H1 (cell line): ENCODE results near the gene DNAJB11. TPM values are rescaled to one million over a fixed set of nuclear protein-coding genes. Genes with fewer than 3 reads are reported as not detected.

Experiments used
- CTCF ChIA-PET: fragments of 300-600 bp; sonication (Branson Sonifier 250); formaldehyde crosslinking; loops from one replicate; lab custom pipeline; 2021; ENCODE audit not compliant: partially characterized antibody; lab: Charles Lee
- POLR2A ChIA-PET: fragments of 300-600 bp; sonication (Branson Sonifier 250); formaldehyde crosslinking; loops from one replicate; lab custom pipeline; 2021; ENCODE audit warnings: inconsistent platforms; ENCODE audit not compliant: partially characterized antibody; lab: Charles Lee
- DNase-seq, 2 experiments: peaks; one replicate each; pipeline versions ENCODE4 v3.0.0 to v3.0.0-alpha.2; 2010 to 2022; ENCODE audit warnings: low spot score in 2 of 2, low read depth in 1 of 2, mixed read lengths in 1 of 2
- FAIRE-seq: peaks from 2 replicates; lab custom pipeline; 2011; peaks lifted over from hg19 to GRCh38; lab: Jason Lieb, UNC
- H2AFZ ChIP-seq: 2 replicates; pipeline ENCODE4 v1.8.1; 2012; ENCODE audit warnings: low read length, inconsistent platforms
- H2AK5ac ChIP-seq: 2 replicates; pipeline ENCODE4 v1.6.1; 2013; ENCODE audit warnings: low read depth, low read length
- H2BK120ac ChIP-seq: replicated peaks from 2 replicates; pipeline ENCODE3; 2013; ENCODE audit warnings: low read depth, low read length, inconsistent platforms
- H2BK12ac ChIP-seq: 2 replicates; pipeline ENCODE4 v1.6.1; 2013; ENCODE audit warnings: low read depth, low read length
- H2BK15ac ChIP-seq: 2 replicates; pipeline ENCODE4 v1.6.1; 2013; ENCODE audit warnings: low read length
- H2BK20ac ChIP-seq: 2 replicates; pipeline ENCODE4 v1.6.1; 2013; ENCODE audit warnings: low read length
- H2BK5ac ChIP-seq: 2 replicates; pipeline ENCODE4 v1.6.1; 2013; ENCODE audit warnings: low read depth, low read length
- H3K14ac ChIP-seq: 2 replicates; pipeline ENCODE4 v1.6.1; 2013; ENCODE audit warnings: inconsistent platforms; ENCODE audit not compliant: insufficient read length
- H3K18ac ChIP-seq: 2 replicates; pipeline ENCODE4 v1.6.1; 2013; ENCODE audit warnings: low read length; ENCODE audit errors: extremely low read depth
- H3K23ac ChIP-seq: 2 replicates; pipeline ENCODE4 v1.6.1; 2013; ENCODE audit warnings: inconsistent platforms; ENCODE audit not compliant: insufficient read length
- H3K23me2 ChIP-seq: 2 replicates; pipeline ENCODE4 v1.6.1; 2013; ENCODE audit warnings: low read depth, low read length
- H3K27ac ChIP-seq: 2 replicates; pipeline ENCODE4 v1.6.1; 2011; ENCODE audit warnings: low read depth, low read length, inconsistent platforms
- H3K27me3 ChIP-seq, 4 experiments: replicated peaks in 1 of 4; 1 replicate in 1 of 4; 2 replicates in 3 of 4; pipeline versions ENCODE4 v1.6.1 to v1.8.1; 2011 to 2013; ENCODE audit warnings: low read length in 3 of 4, mild to moderate bottlenecking in 3 of 4, inconsistent platforms in 2 of 4, mixed read lengths in 2 of 4, moderate library complexity in 1 of 4; ENCODE audit not compliant: control insufficient read depth in 3 of 4, insufficient read depth in 3 of 4; ENCODE audit errors: extremely low read depth in 1 of 4
- H3K36me3 ChIP-seq, 4 experiments: 2 replicates each; pipeline versions ENCODE4 v1.6.1 to v1.8.1; 2011 to 2013; ENCODE audit warnings: mild to moderate bottlenecking in 4 of 4, low read length in 3 of 4, moderate library complexity in 2 of 4, control low read depth in 1 of 4, inconsistent platforms in 1 of 4; ENCODE audit not compliant: insufficient read depth in 4 of 4, control insufficient read depth in 2 of 4
- H3K4ac ChIP-seq: replicated peaks from 2 replicates; pipeline ENCODE3; 2013; ENCODE audit warnings: low read length, low read depth, mixed read lengths, inconsistent platforms; ENCODE audit not compliant: insufficient read length
- H3K4me1 ChIP-seq, 4 experiments: replicated peaks in 1 of 4; 1 replicate in 1 of 4; 2 replicates in 3 of 4; pipeline versions ENCODE4 v1.6.1 to v1.8.1; 2011 to 2013; ENCODE audit warnings: low read length in 3 of 4, inconsistent platforms in 2 of 4, mixed read lengths in 1 of 4; ENCODE audit not compliant: insufficient read depth in 4 of 4, control insufficient read depth in 3 of 4
- H3K4me2 ChIP-seq, 2 experiments: 2 replicates each; pipeline versions ENCODE4 v1.6.1 to v1.8.1; 2011 to 2013; ENCODE audit warnings: low read depth in 2 of 2, low read length in 2 of 2, control low read depth in 1 of 2, inconsistent platforms in 1 of 2, mild to moderate bottlenecking in 1 of 2; ENCODE audit not compliant: insufficient read depth in 1 of 2
- H3K4me3 ChIP-seq, 4 experiments: fragments of 200-600, 300-600 bp in 1 of 4; sonication (generic), shearing (Covaris generic), sonication (Bioruptor Twin) in 1 of 4; 2 replicates each; pipeline versions ENCODE4 v1.5.1 to v1.8.1; 2011 to 2016; ENCODE audit warnings: low read length in 4 of 4, low read depth in 3 of 4, control low read depth in 2 of 4, inconsistent platforms in 2 of 4, mild to moderate bottlenecking in 2 of 4, mixed read lengths in 1 of 4, moderate library complexity in 1 of 4; ENCODE audit not compliant: insufficient read depth in 2 of 4; ENCODE audit errors: extremely low read depth in 1 of 4
- H3K56ac ChIP-seq: replicated peaks from 2 replicates; pipeline ENCODE3; 2013; ENCODE audit warnings: low read depth, mild to moderate bottlenecking, mixed read lengths, low read length, inconsistent platforms; ENCODE audit not compliant: insufficient read length
- H3K79me1 ChIP-seq: 2 replicates; pipeline ENCODE4 v1.6.1; 2013; ENCODE audit warnings: low read depth, low read length, control low read depth
- H3K79me2 ChIP-seq, 2 experiments: 2 replicates each; pipeline versions ENCODE4 v1.6.1 to v1.8.1; 2012 to 2013; ENCODE audit warnings: low read length in 2 of 2, mild to moderate bottlenecking in 2 of 2, inconsistent platforms in 1 of 2; ENCODE audit not compliant: insufficient read depth in 2 of 2, control insufficient read depth in 1 of 2
- H3K9ac ChIP-seq, 4 experiments: replicated peaks in 1 of 4; 1 replicate in 1 of 4; 2 replicates in 3 of 4; pipeline versions ENCODE4 v1.6.1 to v1.8.1; 2011 to 2013; ENCODE audit warnings: low read depth in 3 of 4, low read length in 3 of 4, control low read depth in 2 of 4, mild to moderate bottlenecking in 2 of 4, moderate library complexity in 2 of 4, inconsistent platforms in 1 of 4; ENCODE audit errors: extremely low read depth in 1 of 4
- H3K9me3 ChIP-seq, 2 experiments: 2 replicates each; pipeline versions ENCODE4 v1.6.1 to v1.8.1; 2012 to 2013; ENCODE audit warnings: mild to moderate bottlenecking in 2 of 2, moderate library complexity in 2 of 2, control low read depth in 1 of 2, inconsistent platforms in 1 of 2, low read depth in 1 of 2, low read length in 1 of 2, mixed read lengths in 1 of 2; ENCODE audit not compliant: insufficient read depth in 2 of 2
- H4K20me1 ChIP-seq, 2 experiments: replicated peaks in 1 of 2; 2 replicates each; pipeline versions ENCODE3 to v1.8.1; 2011 to 2013; ENCODE audit warnings: inconsistent platforms in 2 of 2, low read length in 2 of 2, mild to moderate bottlenecking in 1 of 2; ENCODE audit not compliant: insufficient read depth in 2 of 2, control insufficient read depth in 1 of 2
- H4K5ac ChIP-seq: 2 replicates; pipeline ENCODE4 v1.6.1; 2013; ENCODE audit warnings: low read length, low read depth, mixed read lengths, inconsistent platforms; ENCODE audit not compliant: insufficient read length
- H4K8ac ChIP-seq: 2 replicates; pipeline ENCODE4 v1.8.0; 2013; ENCODE audit warnings: mild to moderate bottlenecking, moderate library complexity, low read length, inconsistent platforms; ENCODE audit not compliant: insufficient read depth; ENCODE audit errors: extremely low read depth
- H4K91ac ChIP-seq: replicated peaks from 2 replicates; pipeline ENCODE3; 2013; ENCODE audit warnings: low read length, mixed read lengths, inconsistent platforms; ENCODE audit not compliant: insufficient read length
- BACH1 ChIP-seq: IDR thresholded peaks from 2 replicates; pipeline ENCODE4 v1.6.1; 2012; ENCODE audit warnings: low read length, improper control_type of control experiment
- CBX5 ChIP-seq: fragments of 300-800, 300-1000 bp; sonication (generic); IDR thresholded peaks from 2 replicates; pipeline ENCODE4 v1.7.1; 2016; ENCODE audit warnings: antibody characterized with exemption, low read length, low read depth
- CBX8 ChIP-seq: fragments of 300-800, 300-1000 bp; sonication (generic); IDR thresholded peaks from 2 replicates; pipeline ENCODE4 v1.7.1; 2016; ENCODE audit warnings: low read depth, low read length, borderline replicate concordance
- CEBPB ChIP-seq: IDR thresholded peaks from 2 replicates; pipeline ENCODE4 v1.6.1; 2012; ENCODE audit warnings: low read depth, low read length
- GABPA ChIP-seq: IDR thresholded peaks from 2 replicates; pipeline ENCODE4 v1.6.1; 2011; ENCODE audit warnings: mild to moderate bottlenecking, low read length, moderate library complexity, borderline replicate concordance; ENCODE audit not compliant: insufficient read depth
- JUN ChIP-seq: IDR thresholded peaks from 2 replicates; pipeline ENCODE4 v1.6.1; 2011; ENCODE audit warnings: low read depth, mild to moderate bottlenecking, improper control_type of control experiment, low read length
- MAFK ChIP-seq: IDR thresholded peaks from 2 replicates; pipeline ENCODE4 v1.6.1; 2012; ENCODE audit warnings: low read depth, mild to moderate bottlenecking, improper control_type of control experiment, low read length
- RNF2 ChIP-seq: fragments of 200-900, 300-1000 bp; sonication (generic); IDR thresholded peaks from 2 replicates; pipeline ENCODE4 v1.7.1; 2016; ENCODE audit warnings: borderline replicate concordance, low read depth, mild to moderate bottlenecking, antibody characterized with exemption, low read length; ENCODE audit not compliant: poor library complexity, severe bottlenecking; ENCODE audit errors: missing control alignments
- SIX5 ChIP-seq: IDR thresholded peaks from 2 replicates; pipeline ENCODE4 v1.6.1; 2011; ENCODE audit warnings: mild to moderate bottlenecking, low read depth, low read length
- SRF ChIP-seq: IDR thresholded peaks from 2 replicates; pipeline ENCODE4 v1.6.1; 2011; ENCODE audit warnings: mild to moderate bottlenecking, low read depth, low read length, moderate library complexity
- WGBS, 2 experiments: shearing (Covaris generic) in 1 of 2; methylation state at CpG; one replicate each; pipeline versions ENCODE4 v1.1.6 to v1.1.7; 2013 to 2015; ENCODE audit warnings: low lambda C conversion rate in 2 of 2, mixed read lengths in 2 of 2, inconsistent platforms in 1 of 2, low coverage in 1 of 2, missing lambda C conversion rate in 1 of 2; ENCODE audit not compliant: insufficient replicate concordance in 2 of 2, insufficient coverage in 1 of 2, insufficient read length in 1 of 2; ENCODE audit errors: extremely low coverage in 1 of 2, missing lambda C conversion rate in 1 of 2; 5-methylcytosine and 5-hydroxymethylcytosine counted together
- polyA plus RNA-seq, 7 experiments: library from polyadenylated mRNA; depleted of rRNA in 3 of 7; stranded (reverse) in 5 of 7; unstranded in 2 of 7; fragments of >200 nt in 5 of 7; fragments of 200-250 nt in 2 of 7; gene quantifications; 1 replicate in 5 of 7; 2 replicates in 1 of 7; 4 replicates in 1 of 7; pipeline versions ENCODE4 v1.2.1 to v1.2.3, GENCODE V29; 2011 to 2013; ENCODE audit warnings: missing spikeins in 2 of 7, mixed read lengths in 2 of 7
- total RNA-seq: library from RNA; stranded (reverse); fragmentation: NEBNext Ultra II Directional; extraction: Animal tissue kit (Norgen Biotek cat#: 25700); gene quantifications from 2 replicates; pipeline ENCODE4 v1.2.1, GENCODE V29; 2021
- TF ChIP-seq, protein P1 (sequence below), 3 experiments: IDR thresholded peaks; 1 replicate in 2 of 3; 2 replicates in 1 of 3; pipeline versions ENCODE4 v1.5.1 to v1.6.1; 2011; ENCODE audit warnings: low read length in 3 of 3, mild to moderate bottlenecking in 3 of 3, inconsistent platforms in 2 of 3, low read depth in 1 of 3, moderate library complexity in 1 of 3; ENCODE audit not compliant: insufficient read depth in 1 of 3; ENCODE audit errors: control extremely low read depth in 1 of 3

The DNAJB11 gene
- total and polyA plus RNA-seq, 2 of the 8 experiments (the other 6 are each of a cell fraction or from before 2014, with no cell fraction given), result 14.6 to 63.9 TPM

DNA sequence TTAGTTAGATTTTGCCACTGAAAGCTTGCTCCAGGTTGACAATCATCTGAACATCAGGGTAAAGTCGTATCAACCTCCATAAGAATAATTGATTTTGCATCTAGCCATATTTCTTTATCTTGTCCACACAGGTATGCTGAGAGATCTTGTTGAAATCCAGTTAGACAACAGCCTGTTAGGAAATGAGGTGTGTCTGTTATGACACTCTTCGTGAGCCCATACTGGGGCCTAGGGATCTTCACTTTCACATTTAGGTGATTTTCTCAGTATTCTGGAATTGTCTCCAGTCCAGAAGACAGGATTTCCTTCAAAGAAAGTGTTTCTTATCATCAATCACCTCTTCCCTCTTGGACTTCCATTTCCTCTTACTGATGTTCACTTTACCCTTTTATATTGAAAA, 18.1 kb downstream of the DNAJB11 start:
- ChIA-PET POLR2A (interaction anchor here (0.9 to 10.2 kb wide), 6 partner anchors 18 to 202 kb away, joined by 3 to 85 read pairs (median 5); partner anchors contain the start of genes DNAJB11 and EIF4A2), CTCF (interaction anchor here (0.6 to 23.7 kb wide), 9 partner anchors 9 to 232 kb away, joined by 3 to 333 read pairs (median 4); partner anchors contain the start of genes AHSG and EIF4A2)
- H4K91ac ChIP-seq, result no peak overlapping the region
- no peak overlapping the region for H2AFZ ChIP-seq
- no peak overlapping the region for H3K4ac ChIP-seq
- H2BK12ac ChIP-seq, result no peak overlapping the region
- no peaks in the 10 kb centered on the region for H3K4me1 ChIP-seq
- 75% methylated on average over 2 of the region's 2 CpGs; no CpG with 5 or more reads in 1 of the 2 experiments for WGBS, 2 experiments
- no peak overlapping the region for H3K56ac ChIP-seq
- no peak overlapping the region for H3K4me2 ChIP-seq
- H2AK5ac ChIP-seq, result no peak overlapping the region
- H4K5ac ChIP-seq, result no peak overlapping the region
- H3K9ac ChIP-seq, result no peak overlapping the region
- H3K23me2 ChIP-seq, result no peaks in the 10 kb centered on the region; the same call in 1 of the 2 replicates
- H2BK15ac ChIP-seq, result no peak overlapping the region
- no peaks in the 10 kb centered on the region; the same call in 1 of the 2 replicates for H3K79me1 ChIP-seq
- no peaks in the 10 kb centered on the region for H3K79me2 ChIP-seq
- no peak overlapping the region for H2BK20ac ChIP-seq
- no peak overlapping the region for H2BK120ac ChIP-seq
- H2BK5ac ChIP-seq, result no peak overlapping the region
- H3K14ac ChIP-seq, result no peak overlapping the region
- no peaks in the 10 kb centered on the region for H4K20me1 ChIP-seq
- FAIRE-seq (no peak), DNase-seq (no peak)
- H3K23ac ChIP-seq, result no peak overlapping the region
- no peaks in the 10 kb centered on the region for H3K9me3 ChIP-seq
- H4K8ac ChIP-seq, result no peak overlapping the region
- no peak overlapping the region for H3K18ac ChIP-seq
- H3K27me3 ChIP-seq, result no peaks in the 10 kb centered on the region
- no peak overlapping the region for H3K27ac ChIP-seq
- H3K36me3 ChIP-seq, result peaks cover 4 to 23% (median 14%) of the 10 kb centered on the region in 4 experiments; a peak in 7 of 8 replicates
- H3K4me3 ChIP-seq, result no peak overlapping the region
- TF ChIP-seq SIX5 (no peak), CEBPB (no peak), GABPA (no peak), BACH1 (no peak), MAFK (no peak), SRF (no peak), RNF2 (no peak), CBX5 (no peak), JUN (no peak), CBX8 (no peak)
- TF ChIP-seq, protein P1, sequence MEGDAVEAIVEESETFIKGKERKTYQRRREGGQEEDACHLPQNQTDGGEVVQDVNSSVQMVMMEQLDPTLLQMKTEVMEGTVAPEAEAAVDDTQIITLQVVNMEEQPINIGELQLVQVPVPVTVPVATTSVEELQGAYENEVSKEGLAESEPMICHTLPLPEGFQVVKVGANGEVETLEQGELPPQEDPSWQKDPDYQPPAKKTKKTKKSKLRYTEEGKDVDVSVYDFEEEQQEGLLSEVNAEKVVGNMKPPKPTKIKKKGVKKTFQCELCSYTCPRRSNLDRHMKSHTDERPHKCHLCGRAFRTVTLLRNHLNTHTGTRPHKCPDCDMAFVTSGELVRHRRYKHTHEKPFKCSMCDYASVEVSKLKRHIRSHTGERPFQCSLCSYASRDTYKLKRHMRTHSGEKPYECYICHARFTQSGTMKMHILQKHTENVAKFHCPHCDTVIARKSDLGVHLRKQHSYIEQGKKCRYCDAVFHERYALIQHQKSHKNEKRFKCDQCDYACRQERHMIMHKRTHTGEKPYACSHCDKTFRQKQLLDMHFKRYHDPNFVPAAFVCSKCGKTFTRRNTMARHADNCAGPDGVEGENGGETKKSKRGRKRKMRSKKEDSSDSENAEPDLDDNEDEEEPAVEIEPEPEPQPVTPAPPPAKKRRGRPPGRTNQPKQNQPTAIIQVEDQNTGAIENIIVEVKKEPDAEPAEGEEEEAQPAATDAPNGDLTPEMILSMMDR (IDR thresholded peaks at IDR 0.05; ENCODE audit: control extremely low read depth in 1 of 3, insufficient read depth in 1 of 3, low read depth in 1 of 3, low read length in 3 of 3), result no peak
